GM12891 (cell line): ENCODE results near the gene NANP.

Experiments
- PAX5 ChIP-seq: IDR thresholded peaks from 2 replicates; pipeline ENCODE4 v1.6.1; 2011; ENCODE audit warnings: low read length, moderate library complexity, mild to moderate bottlenecking; ENCODE audit not compliant: insufficient read depth, severe bottlenecking
- POLR2A ChIP-seq: IDR thresholded peaks from 2 replicates; pipeline ENCODE4 v1.6.1; 2011; ENCODE audit warnings: low read depth, low read length, control low read depth
- POLR2AphosphoS5 ChIP-seq: IDR thresholded peaks from 2 replicates; pipeline ENCODE4 v1.6.1; 2011; ENCODE audit warnings: low read depth, low read length, control low read depth
- POU2F2 ChIP-seq: IDR thresholded peaks from 2 replicates; pipeline ENCODE4 v1.6.1; 2011; ENCODE audit warnings: low read depth, mild to moderate bottlenecking, control low read depth, low read length, moderate library complexity
- TAF1 ChIP-seq: IDR thresholded peaks from 2 replicates; pipeline ENCODE4 v1.6.1; 2011; ENCODE audit warnings: low read depth, low read length, control low read depth

GRCh38 chr20:25600632-25601031, 23.2 kb downstream of the NANP start:
- TF ChIP-seq POU2F2 (no peak), POLR2A (no peak), TAF1 (no peak), PAX5 (no peak), POLR2AphosphoS5 (no peak)
